OCI-LY7 (cell line): Measurements from ENCODE around the gene SORCS1. TPM values are rescaled to one million over a fixed set of nuclear protein-coding genes. Genes with fewer than 3 reads are reported as not detected.

ENCODE experiments used
- BruUV-seq: library from RNA; stranded (reverse); fragments of 400-500 nt; replicated peaks from 2 replicates; lab custom pipeline; 2021; lab: Mats Ljungman, UMichigan
- CTCF ChIA-PET: fragments of 300-600 bp; sonication (Branson Sonifier 250); formaldehyde crosslinking; loops from one replicate; lab custom pipeline; 2022; ENCODE audit warnings: antibody characterized with exemption; ENCODE audit not compliant: unreplicated experiment; lab: Charles Lee
- POLR2A ChIA-PET: fragments of 300-600 bp; sonication (Branson Sonifier 250); formaldehyde crosslinking; loops from one replicate; lab custom pipeline; 2022; ENCODE audit warnings: antibody characterized with exemption; lab: Charles Lee
- DNase-seq: peaks from one replicate; pipeline ENCODE4 v3.0.0-alpha.2; 2015; ENCODE audit warnings: low spot score
- H2AFZ ChIP-seq: fragments of 200-600 bp; sonication (generic), shearing (Covaris generic); 2 replicates; pipeline ENCODE4 v1.6.1; 2014; ENCODE audit warnings: mild to moderate bottlenecking, antibody characterized with exemption, low read length, moderate library complexity
- H3K27ac ChIP-seq: fragments of 200-600 bp; sonication (generic); 2 replicates; pipeline ENCODE4 v1.5.1; 2014; ENCODE audit warnings: mixed run types, low read depth, mild to moderate bottlenecking, moderate library complexity, low read length, inconsistent platforms; ENCODE audit not compliant: poor library complexity, severe bottlenecking
- H3K36me3 ChIP-seq: fragments of 200-600 bp; sonication (generic); 2 replicates; pipeline ENCODE4 v1.6.1; 2014; ENCODE audit warnings: mild to moderate bottlenecking, antibody characterized with exemption, low read length, moderate library complexity, mixed read lengths; ENCODE audit not compliant: insufficient read depth
- H3K4me1 ChIP-seq: fragments of 200-600 bp; sonication (generic); 2 replicates; pipeline ENCODE4 v1.5.1; 2014; ENCODE audit warnings: mild to moderate bottlenecking, low read length; ENCODE audit not compliant: insufficient read depth, poor library complexity, severe bottlenecking
- H3K4me2 ChIP-seq: fragments of 200-600 bp; sonication (generic); 2 replicates; pipeline ENCODE4 v1.6.1; 2014; ENCODE audit warnings: mild to moderate bottlenecking, low read length
- H3K4me3 ChIP-seq: fragments of 200-600 bp; sonication (generic); 2 replicates; pipeline ENCODE4 v1.5.1; 2014; ENCODE audit warnings: mild to moderate bottlenecking, low read depth, low read length; ENCODE audit not compliant: poor library complexity, severe bottlenecking
- H3K79me2 ChIP-seq: fragments of 200-600 bp; sonication (generic); 2 replicates; pipeline ENCODE4 v1.6.1; 2016; ENCODE audit warnings: low read depth, mild to moderate bottlenecking, low read length, moderate library complexity, mixed read lengths; ENCODE audit not compliant: insufficient read depth
- H3K9me2 ChIP-seq: fragments of 200-600 bp; sonication (generic); 2 replicates; pipeline ENCODE4 v1.6.1; 2016; ENCODE audit warnings: mild to moderate bottlenecking, low read length, mixed read lengths; ENCODE audit not compliant: insufficient read depth
- H3K9me3 ChIP-seq: fragments of 200-600 bp; sonication (generic); 2 replicates; pipeline ENCODE4 v1.6.1; 2014; ENCODE audit warnings: mild to moderate bottlenecking, mixed run types, low read length, mixed read lengths
- H4K20me1 ChIP-seq: fragments of 200-600 bp; sonication (generic); 2 replicates; pipeline ENCODE4 v1.6.1; 2014; ENCODE audit warnings: mild to moderate bottlenecking, antibody characterized with exemption, low read length, moderate library complexity, mixed read lengths; ENCODE audit not compliant: insufficient read depth
- CTCF ChIP-seq: fragments of 200-600 bp; sonication (generic); conservative IDR thresholded peaks from 2 replicates; pipeline ENCODE4 v1.5.1; 2014; ENCODE audit warnings: mild to moderate bottlenecking, antibody characterized with exemption, low read length, moderate library complexity, mixed read lengths
- EZH2phosphoT487 ChIP-seq: fragments of 200-600 bp; sonication (generic); IDR thresholded peaks from 2 replicates; pipeline ENCODE4 v1.6.1; 2018; ENCODE audit warnings: low read depth, borderline replicate concordance, mild to moderate bottlenecking, mixed run types, antibody characterized with exemption, low read length, moderate library complexity, mixed read lengths
- intact Hi-C: fragments of 100-400 bp; cut with micrococcal nuclease; formaldehyde crosslinking; loops from one replicate; pipeline ENCODE4 v1.10.0; 2022; ENCODE audit not compliant: unreplicated experiment
- total RNA-seq, 2 experiments: library from RNA; depleted of rRNA in 1 of 2; stranded (reverse); fragments of >200 nt in 1 of 2; shearing (Covaris generic) in 1 of 2; gene quantifications; 2 replicates each; pipeline ENCODE4 v1.2.3, GENCODE V29; 2014 to 2022

The SORCS1 gene
- total RNA-seq, 2 experiments from 2014 or later = not detected

- ChIA-PET CTCF (no interaction called here), POLR2A (interaction anchor here (0.6 kb wide), 1 partner anchor 549 kb away, joined by 3 read pairs; no protein-coding TSS in a partner anchor)
- H3K27ac ChIP-seq = no peak overlapping the region
- no peaks in the 10 kb centered on the region for H3K36me3 ChIP-seq
- intact Hi-C loops = no loop called here
- H4K20me1 ChIP-seq = no peaks in the 10 kb centered on the region
- no TSS peak for BruUV-seq
- H3K4me2 ChIP-seq = no peak overlapping the region
- TF ChIP-seq CTCF = no peak
- TF ChIP-seq EZH2phosphoT487 = no peak
- DNase-seq = no peak
- no peak overlapping the region for H2AFZ ChIP-seq
- no peak overlapping the region for H3K4me3 ChIP-seq
- no peaks in the 10 kb centered on the region for H3K9me2 ChIP-seq
- H3K9me3 ChIP-seq = no peaks in the 10 kb centered on the region
- H3K79me2 ChIP-seq = no peaks in the 10 kb centered on the region
- H3K4me1 ChIP-seq = no peaks in the 10 kb centered on the region
These were observed 337.8 kb downstream of the SORCS1 start for GRCh38 chr10:106826716-106827115.

- TF ChIP-seq CTCF (no peak), EZH2phosphoT487 (no peak)
- intact Hi-C loops = no loop called here
- Histone ChIP-seq H3K9me2 (no peaks in the 10 kb centered on the region), H3K9me3 (no peaks in the 10 kb centered on the region), H3K36me3 (no peaks in the 10 kb centered on the region), H2AFZ (no peak overlapping the region), H4K20me1 (no peaks in the 10 kb centered on the region), H3K4me3 (no peak overlapping the region), H3K79me2 (no peaks in the 10 kb centered on the region), H3K4me2 (no peak overlapping the region), H3K27ac (no peak overlapping the region), H3K4me1 (no peaks in the 10 kb centered on the region)
- BruUV-seq = no TSS peak
- no peak for DNase-seq
- ChIA-PET POLR2A (interaction anchor here (0.7 kb wide), 1 partner anchor 11 kb away, joined by 3 read pairs; no protein-coding TSS in a partner anchor), CTCF (no interaction called here)
These were observed 338.7 kb downstream of the SORCS1 start for GRCh38 chr10:106825576-106826364.

GRCh38 chr10:106820579-106820978 is 343.9 kb downstream of the SORCS1 start:
- TF ChIP-seq EZH2phosphoT487 (no peak), CTCF (no peak)
- H3K9me3 ChIP-seq = no peaks in the 10 kb centered on the region
- no peak overlapping the region for H3K4me2 ChIP-seq
- no peak overlapping the region for H3K4me3 ChIP-seq
- intact Hi-C loops = no loop called here
- BruUV-seq = no TSS peak
- H3K9me2 ChIP-seq = no peaks in the 10 kb centered on the region
- no peak overlapping the region for H3K27ac ChIP-seq
- no peaks in the 10 kb centered on the region for H4K20me1 ChIP-seq
- H3K79me2 ChIP-seq = no peaks in the 10 kb centered on the region
- no peak overlapping the region for H2AFZ ChIP-seq
- ChIA-PET CTCF (no interaction called here), POLR2A (no interaction called here)
- DNase-seq = no peak
- no peaks in the 10 kb centered on the region for H3K36me3 ChIP-seq
- no peaks in the 10 kb centered on the region for H3K4me1 ChIP-seq
